Pancreas (tissue), 10 donors: ENCODE data around the gene STIM1. TPM values are rescaled to one million over a fixed set of nuclear protein-coding genes. Genes with fewer than 3 reads are reported as not detected.

Experiments
- ATAC-seq, 4 donors: fragments of 200-7000 bp; cut with Tn5 transposase; one replicate each; pipeline versions ENCODE4 v1.8.0 to v1.9.1; 2020; ENCODE audit warnings: mild to moderate bottlenecking in 4 of 4, moderate library complexity in 4 of 4
- DNase-seq, 6 donors: peaks; one replicate each; pipeline ENCODE4 v3.0.0-alpha.2; 2020
- FAIRE-seq: peaks from 2 replicates; lab custom pipeline; 2012; peaks lifted over from hg19 to GRCh38; lab: Jason Lieb, UNC
- H3K27ac ChIP-seq, 4 donors: fragments of 200-600 bp; sonication (generic); 1 replicate in 3 of 4; 2 replicates in 1 of 4; pipeline versions ENCODE4 v1.5.0 to v1.8.0; 2020
- H3K27me3 ChIP-seq, 4 donors: fragments of 200-600 bp; one replicate each; pipeline ENCODE4 v1.8.0; 2021
- H3K36me3 ChIP-seq, 3 donors: fragments of 200-600 bp; sonication (generic) in 1 of 3; one replicate each; pipeline versions ENCODE4 v1.5.0 to v1.8.0; 2020 to 2021
- H3K4me1 ChIP-seq, 3 donors: fragments of 200-600 bp; one replicate each; pipeline ENCODE4 v1.8.0; 2021
- H3K4me3 ChIP-seq, 4 donors: fragments of 200-600 bp; sonication (generic) in 2 of 4; one replicate each; pipeline versions ENCODE4 v1.5.0 to v1.8.0; 2020 to 2021
- H3K9me3 ChIP-seq, 4 donors: fragments of 200-600 bp; one replicate each; pipeline ENCODE4 v1.8.0; 2021
- CTCF ChIP-seq, 4 donors: fragments of 200-600 bp; sonication (generic) in 3 of 4; IDR thresholded peaks; one replicate each; pipeline versions ENCODE4 v1.5.0 to v1.8.0; 2021; ENCODE audit warnings: antibody characterized with exemption in 4 of 4
- WGBS, 2 donors: extraction: QIAGEN DNeasy Blood & Tissue Kit; methylation state at CpG; one replicate each; pipeline ENCODE4 v1.1.7; 2013; 5-methylcytosine and 5-hydroxymethylcytosine counted together
- intact Hi-C, 3 donors: fragments of 100-400 bp; cut with DNase I; formaldehyde crosslinking; loops; one replicate each; pipeline versions ENCODE4 v1.11.1 to v1.14.2; 2022
- polyA plus RNA-seq, 2 donors: library from polyadenylated mRNA; stranded (reverse); fragments of 200-250 nt; gene quantifications; one replicate each; pipeline ENCODE4 v1.2.3, GENCODE V29; 2013
- total RNA-seq, 6 donors: library from RNA; stranded (reverse); fragmentation: NEBNext Ultra II Directional in 4 of 6; extraction: Animal tissue kit (Norgen Biotek cat#: 25700) in 4 of 6; gene quantifications; one replicate each; pipeline versions ENCODE4 v1.2.1 to v1.2.4, GENCODE V29; 2021 to 2023
- donor health status: healthy with polysubstance abuse.
- donor health status: DM: no; HTN: no; CAD: no; lungs with moderate emphysema.
- donor health status: DM: no; HTN: no; CAD: no.
- donor health status: control.
- donor health status: control.
- donor health status: Bipolar disorder and iron deficiency.
- donor health status: DM: yes; HTN: yes; CAD: no.
- donor health status: DM: no; HTN: no; CAD: no.
- donor health status: DM: no; HTN: no; CAD: no.
- donor health status: DM: yes; HTN: yes; CAD: no.

Gene STIM1
- total and polyA plus RNA-seq, 8 donors = 10.2 to 28.9 (median 18.8) TPM

GRCh38 chr11:3964935-3965604, 109.6 kb downstream of the STIM1 start:
- H3K4me3 ChIP-seq = no peak overlapping the region
- intact Hi-C loops = no loop called here
- H3K4me1 ChIP-seq = peaks cover 0 to 4% (median 3%) of the 10 kb centered on the region in 3 donors
- no peak for DNase-seq
- H3K27me3 ChIP-seq = no peaks in the 10 kb centered on the region
- H3K9me3 ChIP-seq = no peaks in the 10 kb centered on the region
- no peak for FAIRE-seq
- H3K27ac ChIP-seq = no peak overlapping the region
- no peak for TF ChIP-seq CTCF (IDR thresholded peaks at IDR 0.05)
- ATAC-seq = no peak
- H3K36me3 ChIP-seq = no peaks in the 10 kb centered on the region
- 99 to 100% methylated on average over 1 of the region's 1 CpG for WGBS, 2 donors

- H3K27ac ChIP-seq = no peak overlapping the region
- H3K27me3 ChIP-seq = no peaks in the 10 kb centered on the region
- TF ChIP-seq CTCF (IDR thresholded peaks at IDR 0.05) = no peak
- no peaks in the 10 kb centered on the region for H3K36me3 ChIP-seq
- intact Hi-C loops = no loop called here
- no peak overlapping the region for H3K4me3 ChIP-seq
- H3K9me3 ChIP-seq = no peaks in the 10 kb centered on the region
- FAIRE-seq (no peak), DNase-seq (no peak), ATAC-seq (no peak)
- H3K4me1 ChIP-seq = peaks cover 0 to 3% (median 2%) of the 10 kb centered on the region in 3 donors
These were observed 112.2 kb downstream of the STIM1 start for GRCh38 chr11:3967695-3968094.

- intact Hi-C loops = no loop called here
- DNase-seq (no peak), ATAC-seq (no peak), FAIRE-seq (no peak)
- H3K27ac ChIP-seq = no peak overlapping the region
- no peaks in the 10 kb centered on the region for H3K4me1 ChIP-seq
- H3K9me3 ChIP-seq = no peaks in the 10 kb centered on the region
- no peaks in the 10 kb centered on the region for H3K27me3 ChIP-seq
- TF ChIP-seq CTCF (IDR thresholded peaks at IDR 0.05) = no peak
- no peaks in the 10 kb centered on the region for H3K36me3 ChIP-seq
- no peak overlapping the region for H3K4me3 ChIP-seq
- 93 to 94% methylated on average over 3 of the region's 3 CpGs for WGBS, 2 donors
These were observed 113.7 kb downstream of the STIM1 start for GRCh38 chr11:3969200-3969599.

GRCh38 chr11:3969613-3970012, 114.1 kb downstream of the STIM1 start:
- intact Hi-C loops = no loop called here
- no peak for FAIRE-seq

More at GRCh38 chr11:3969613-3970012, 114.1 kb downstream of the STIM1 start:
- ATAC-seq (no peak), DNase-seq (no peak)
- Histone ChIP-seq H3K4me1 (no peaks in the 10 kb centered on the region), H3K36me3 (no peaks in the 10 kb centered on the region), H3K9me3 (no peaks in the 10 kb centered on the region), H3K27me3 (no peaks in the 10 kb centered on the region), H3K4me3 (no peak overlapping the region), H3K27ac (no peak overlapping the region)
- TF ChIP-seq CTCF (IDR thresholded peaks at IDR 0.05) = no peak
- WGBS, 2 donors = 94 to 96% methylated on average over 1 of the region's 1 CpG
